Endometrial microvascular endothelial cells (primary cell): Measurements from ENCODE around the gene RGS21. TPM values are rescaled to one million over a fixed set of nuclear protein-coding genes. Genes with fewer than 3 reads are reported as not detected.
"Not testable (repeated sequence)": the region's sequence is repeated elsewhere in the genome, so short reads cannot be mapped to it uniquely, and the experiment has no call there.

Experiments
- in situ Hi-C: cut with HindIII; loops from 2 replicates; pipeline ENCODE4 v1.10.0; 2017; ENCODE audit warnings: low sequenced_read_pairs, low pct_unique_long_range_greater_than_20kb; ENCODE audit errors: inconsistent ontology term
- total RNA-seq: library from RNA; depleted of rRNA; stranded (reverse); fragments of >200 nt; gene quantifications from one replicate; pipeline ENCODE4 v1.2.3, GENCODE V29; 2015; ENCODE audit errors: inconsistent ontology term

The RGS21 gene, protein sequence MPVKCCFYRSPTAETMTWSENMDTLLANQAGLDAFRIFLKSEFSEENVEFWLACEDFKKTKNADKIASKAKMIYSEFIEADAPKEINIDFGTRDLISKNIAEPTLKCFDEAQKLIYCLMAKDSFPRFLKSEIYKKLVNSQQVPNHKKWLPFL
- total RNA-seq, result not detected

GRCh38 chr1:192316942-192317450 is at the start of gene RGS21:
TSS of gene RGS21 (plus strand) at chr1:192316992. CDS start at chr1:192343037, 26,045 bp downstream.
- in situ Hi-C loops, result no loop called here

GRCh38 chr1:192268468-192269052 is 48.2 kb upstream of the RGS21 start:
- in situ Hi-C loops, result no loop called here

DNA sequence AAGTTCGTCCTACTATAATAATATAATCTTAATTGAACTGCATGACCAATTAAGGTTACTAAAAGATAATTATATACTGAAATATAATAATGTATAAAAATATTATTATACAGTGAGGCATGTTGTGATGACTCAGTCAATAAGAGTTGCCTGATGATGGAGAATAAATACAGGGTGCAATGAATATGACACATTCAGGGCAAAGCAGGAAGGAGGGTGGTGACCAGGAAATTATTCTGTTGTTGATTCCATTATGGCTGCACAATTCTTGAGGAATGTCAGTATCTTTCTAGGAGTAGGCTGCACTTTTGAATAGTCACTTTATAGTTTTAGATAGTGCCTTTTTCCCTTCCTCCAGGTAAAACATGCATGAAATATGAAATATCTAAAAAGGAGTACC is 46.4 kb upstream of the RGS21 start:
- in situ Hi-C loops, result no loop called here

GRCh38 chr1:192272732-192273131 is 44.1 kb upstream of the RGS21 start:
- in situ Hi-C loops, result no loop called here

DNA sequence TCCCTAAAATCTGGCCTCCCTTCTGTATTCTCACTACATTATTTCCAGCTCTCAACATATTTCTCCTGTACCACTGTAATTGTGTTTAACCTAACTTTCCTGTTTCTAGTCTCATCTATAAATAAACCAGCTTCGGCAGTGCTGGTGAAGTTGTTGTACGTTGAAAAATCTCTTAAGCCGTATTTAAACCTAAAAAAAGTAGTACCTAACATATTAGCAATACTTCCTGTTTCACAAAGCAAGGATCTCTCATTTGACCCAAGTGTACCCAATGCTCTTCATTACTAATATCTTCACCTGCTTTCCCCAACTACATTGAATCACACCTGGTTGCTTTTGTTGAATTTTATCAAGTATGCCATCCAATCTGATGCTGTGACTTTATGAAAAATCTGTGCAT is 42.2 kb upstream of the RGS21 start:
- in situ Hi-C loops, result no loop called here

GRCh38 chr1:192277635-192278034 is 39.2 kb upstream of the RGS21 start:
- in situ Hi-C loops, result no loop called here

DNA sequence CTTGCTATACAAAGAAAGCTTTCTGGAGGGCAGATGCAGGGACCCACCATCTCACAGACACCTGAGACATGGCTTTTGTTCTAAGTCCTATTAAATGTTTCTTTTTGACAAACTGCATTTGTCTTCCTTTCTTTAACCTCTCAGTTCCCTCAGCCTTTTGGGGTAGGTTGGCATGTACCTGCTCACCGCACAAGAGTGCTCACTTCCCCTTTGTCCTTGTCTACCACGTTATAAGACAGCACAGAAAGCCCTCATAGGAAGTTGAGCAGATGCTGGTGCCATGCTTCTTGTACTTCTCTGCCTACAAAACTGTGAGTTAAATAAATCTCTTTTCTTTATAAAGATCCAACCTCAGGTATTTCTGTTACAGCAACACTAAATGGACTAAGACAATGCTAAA is 31.9 kb upstream of the RGS21 start:
- in situ Hi-C loops, result no loop called here

DNA sequence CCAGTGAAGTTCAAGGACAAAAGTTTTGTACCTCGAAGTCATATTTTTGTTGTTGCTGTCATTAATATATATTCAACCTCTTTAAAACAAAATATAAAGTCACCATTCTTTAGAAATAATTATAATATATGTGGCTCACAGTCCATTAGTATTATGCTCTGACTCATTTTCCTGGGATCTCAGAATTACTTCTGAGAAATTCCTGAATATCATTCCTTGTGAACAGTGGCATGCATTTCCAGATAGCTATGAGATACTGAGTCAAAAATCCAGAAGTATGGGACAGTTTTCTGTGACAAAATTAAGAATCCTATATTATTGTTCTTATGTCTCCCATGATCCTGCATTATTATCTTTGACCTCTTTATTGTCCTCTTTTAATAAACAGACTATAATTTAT is 13.8 kb upstream of the RGS21 start:
- in situ Hi-C loops, result no loop called here

DNA sequence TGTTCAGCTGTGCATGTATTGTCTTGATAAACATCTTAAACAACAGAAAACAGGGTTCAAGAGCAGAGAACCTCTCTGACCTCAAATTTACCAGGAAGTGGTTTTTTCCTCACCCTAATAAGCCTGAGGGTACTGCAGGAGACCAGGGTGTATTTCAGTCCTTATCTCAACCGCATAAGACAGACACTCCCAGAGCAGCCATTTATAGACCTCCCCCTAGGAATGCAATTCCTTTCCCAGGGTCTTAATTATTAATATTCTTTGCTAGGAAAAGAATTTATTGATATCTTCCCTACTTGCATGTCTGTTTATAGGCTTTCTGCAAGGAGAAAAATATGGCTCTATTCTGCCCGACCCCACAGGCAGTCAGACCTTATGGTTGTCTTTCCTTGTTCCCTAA is 8.5 kb upstream of the RGS21 start:
- in situ Hi-C loops, result not testable (repeated sequence)

DNA sequence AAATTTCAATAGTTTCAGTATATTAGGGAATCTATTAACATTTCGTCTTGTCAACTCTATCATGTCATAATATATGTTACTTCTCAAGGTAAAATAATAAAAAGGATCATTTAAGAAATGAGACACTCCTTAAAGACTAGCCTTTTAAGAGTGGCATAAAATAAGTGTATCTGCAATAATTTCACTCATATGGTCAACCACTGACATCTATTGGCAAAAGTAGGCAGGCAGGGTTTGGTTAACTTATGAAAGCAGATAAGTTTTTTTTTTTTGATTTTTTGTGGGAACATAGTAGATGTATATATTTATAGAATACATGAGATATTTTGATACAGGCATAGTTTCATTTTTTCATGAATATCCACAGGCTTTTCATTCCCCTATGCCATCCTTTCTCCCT is 5.5 kb upstream of the RGS21 start:
- in situ Hi-C loops, result no loop called here

GRCh38 chr1:192327997-192328396 is 11.2 kb downstream of the RGS21 start:
- in situ Hi-C loops, result no loop called here

DNA sequence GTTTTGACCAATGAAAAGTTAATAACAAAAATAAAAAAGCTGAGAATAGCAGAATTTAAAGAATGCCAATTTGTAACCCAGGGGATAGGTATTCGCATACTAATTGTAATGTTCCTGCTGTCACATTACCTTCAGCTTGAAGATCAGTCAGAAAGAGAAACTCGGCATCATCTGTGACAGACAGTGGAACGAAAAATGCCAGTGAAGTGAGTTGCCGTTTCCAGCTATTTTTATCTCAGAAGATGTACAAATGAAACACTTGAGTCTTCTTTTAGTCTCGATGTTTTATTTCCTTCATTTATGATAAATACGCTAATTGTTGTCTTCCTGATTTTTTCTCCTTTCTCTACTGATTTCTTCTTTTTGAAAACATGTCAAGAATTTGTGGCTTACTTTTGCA is 26.1 kb downstream of the RGS21 start:
- in situ Hi-C loops, result no loop called here

GRCh38 chr1:192343344-192343743 is 26.6 kb downstream of the RGS21 start:
- in situ Hi-C loops, result no loop called here

DNA sequence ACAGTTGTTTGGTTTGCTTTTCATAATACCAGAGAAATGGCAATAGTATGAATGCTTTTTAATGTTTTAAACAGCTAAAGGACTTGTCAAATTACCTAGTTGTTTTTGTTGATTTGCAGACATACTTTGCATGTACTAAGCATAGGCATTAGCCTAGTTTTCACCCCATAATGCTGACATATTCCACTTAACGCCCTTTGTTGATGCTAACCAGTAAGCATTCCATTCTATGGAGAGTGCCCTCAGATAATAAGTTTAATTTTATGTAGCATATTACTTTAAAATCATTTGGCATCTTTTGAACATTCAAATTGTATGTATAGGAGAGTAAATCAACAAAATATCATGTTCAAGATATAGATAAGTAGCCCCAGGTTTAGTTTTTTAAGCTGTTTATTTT is 32.5 kb downstream of the RGS21 start:
- in situ Hi-C loops, result no loop called here

DNA sequence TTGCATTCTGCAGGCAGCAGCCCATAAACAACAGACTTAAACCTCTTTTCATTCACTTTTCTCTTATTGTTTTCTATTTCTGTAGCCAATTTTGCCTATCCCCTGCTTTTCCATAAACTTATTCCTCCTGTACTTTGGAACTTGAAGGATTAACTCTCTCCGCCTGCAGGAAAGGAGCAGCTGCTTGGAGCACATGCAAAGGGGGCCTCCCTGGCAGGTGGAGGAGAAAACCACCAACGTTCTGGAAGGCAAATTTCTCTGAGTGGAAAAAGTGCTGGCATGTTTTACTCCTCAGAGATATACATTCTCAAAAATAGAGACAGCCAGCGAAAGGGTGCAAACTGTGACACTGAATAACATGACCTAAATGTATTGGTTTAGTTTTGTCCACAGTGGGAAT is 33.6 kb downstream of the RGS21 start:
- in situ Hi-C loops, result no loop called here

DNA sequence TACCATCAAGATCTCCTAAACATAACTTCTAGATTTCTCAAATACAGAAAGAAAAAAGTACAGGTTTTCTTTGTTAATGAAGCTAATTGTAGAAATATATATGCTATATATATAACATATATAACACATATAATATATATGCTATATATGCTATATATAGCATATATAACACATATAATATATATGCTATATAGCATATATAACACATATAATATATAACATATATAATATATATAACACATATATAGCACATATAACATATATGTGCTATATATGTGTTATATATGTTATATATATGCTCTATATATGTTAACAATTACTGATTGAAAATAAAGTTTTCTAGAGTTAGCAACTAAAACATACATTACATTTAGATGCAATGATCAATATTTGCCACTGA is 34.8 kb downstream of the RGS21 start:
- in situ Hi-C loops, result no loop called here

DNA sequence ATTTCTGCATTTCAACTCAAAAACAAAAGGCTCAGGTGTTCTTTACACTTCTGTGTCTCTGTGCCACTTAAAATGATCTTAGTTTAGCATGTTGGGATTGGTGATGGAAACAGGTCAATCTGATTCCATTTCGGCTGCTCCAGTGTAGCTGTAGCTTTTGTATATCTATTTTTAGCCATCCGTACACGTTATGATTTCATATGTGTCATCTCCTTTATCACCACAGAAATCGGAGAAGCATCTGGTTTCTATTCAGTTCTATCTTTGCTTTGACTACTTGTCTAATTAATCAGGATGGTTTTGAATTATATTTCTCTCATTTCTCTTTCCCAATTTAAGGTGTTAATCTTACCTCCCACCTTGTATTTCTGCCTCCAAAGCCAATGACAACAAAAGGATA is 41.1 kb downstream of the RGS21 start:
- in situ Hi-C loops, result no loop called here

- in situ Hi-C loops, result no loop called here
These were observed 41.6 kb downstream of the RGS21 start for GRCh38 chr1:192358402-192358801.

DNA sequence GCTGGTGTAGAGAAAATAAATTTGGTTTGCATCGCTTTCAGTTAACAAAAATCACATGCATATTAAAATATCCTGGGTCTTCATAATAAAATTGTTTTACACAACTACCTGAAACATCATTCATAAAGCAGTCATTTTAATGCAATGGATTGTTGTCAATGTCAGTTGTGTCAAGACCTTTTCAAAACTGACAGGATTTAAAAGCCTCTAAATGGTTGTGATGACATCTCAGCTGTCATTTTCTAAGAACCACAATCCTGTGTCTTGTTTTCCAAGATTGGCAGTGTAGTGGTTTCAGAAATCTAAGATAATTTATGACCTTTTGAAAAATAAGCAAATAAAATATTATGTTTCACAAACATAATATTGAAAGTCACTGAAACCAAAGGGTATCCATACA is 42.0 kb downstream of the RGS21 start:
- in situ Hi-C loops, result no loop called here

DNA sequence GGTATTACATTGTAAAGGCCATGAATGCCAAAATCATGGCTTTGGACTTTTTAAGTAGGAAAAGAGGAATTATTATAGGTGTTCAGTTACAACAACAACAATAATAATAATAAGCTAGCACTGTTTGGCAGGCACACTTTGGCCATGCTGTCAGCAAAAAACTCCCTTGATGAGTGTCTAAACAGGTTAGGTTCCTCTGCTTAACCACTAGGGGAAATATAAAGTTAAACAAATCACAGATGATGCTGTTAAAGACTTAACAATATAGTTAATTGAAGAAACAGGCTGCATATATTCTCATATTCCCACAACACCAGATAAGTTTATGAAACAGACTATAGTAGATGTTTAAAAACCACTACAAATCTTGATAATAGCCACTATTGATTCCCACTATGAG is 46.4 kb downstream of the RGS21 start:
- in situ Hi-C loops, result no loop called here

DNA sequence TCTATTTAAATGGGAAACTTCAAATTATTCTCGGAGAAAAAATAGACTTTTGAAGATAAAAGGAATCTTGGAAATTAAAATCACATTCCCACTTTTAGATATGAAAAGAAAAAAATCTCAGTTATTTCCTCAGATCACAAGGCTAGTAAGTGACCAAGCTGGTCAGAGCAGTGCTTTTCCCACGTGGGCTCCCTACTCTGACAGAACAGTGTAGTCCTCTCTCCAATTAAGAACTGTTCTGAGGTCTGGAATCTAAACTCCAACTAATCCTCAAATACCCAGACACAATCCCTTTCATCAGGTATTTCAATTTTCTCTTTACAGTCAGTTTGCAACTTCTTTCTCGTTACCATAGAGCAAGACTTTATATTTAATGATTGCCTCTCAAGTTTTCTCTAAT is 50.6 kb downstream of the RGS21 start:
- in situ Hi-C loops, result no loop called here
